MCF 10A (cell line): ENCODE measurements around the gene IL1RAPL2. TPM values are rescaled to one million over a fixed set of nuclear protein-coding genes. Genes with fewer than 3 reads are reported as not detected.

Experiments used
- BruUV-seq: library from RNA; stranded (reverse); fragments of 400-500 nt; replicated peaks from 2 replicates; lab custom pipeline; 2021; lab: Mats Ljungman, UMichigan
- CTCF ChIA-PET: fragments of 300-600 bp; sonication (Branson Sonifier 250); formaldehyde crosslinking; extraction: SDS; loops from one replicate; lab custom pipeline; 2021; ENCODE audit warnings: antibody characterized with exemption, inconsistent platforms; lab: Yijun Ruan, JAX
- POLR2A ChIA-PET: fragments of 300-600, 350-650 bp; sonication (Branson Sonifier 250); formaldehyde crosslinking; extraction: SDS; loops from one replicate; lab custom pipeline; 2020; ENCODE audit warnings: antibody characterized with exemption, inconsistent platforms; lab: Yijun Ruan, JAX
- DNase-seq: peaks from one replicate; pipeline ENCODE4 v3.0.0-alpha.2; 2018; ENCODE audit not compliant: unreplicated experiment
- H3K27ac Mint-ChIP-seq: one replicate; pipeline ENCODE4 v1.8.0; 2022; ENCODE audit warnings: mild to moderate bottlenecking, low read depth, mixed read lengths; ENCODE audit not compliant: unreplicated experiment
- H3K27me3 Mint-ChIP-seq: one replicate; pipeline ENCODE4 v1.8.0; 2022; ENCODE audit warnings: mixed read lengths; ENCODE audit not compliant: insufficient read depth, unreplicated experiment
- H3K36me3 Mint-ChIP-seq: one replicate; pipeline ENCODE4 v1.8.0; 2022; ENCODE audit warnings: mild to moderate bottlenecking, moderate library complexity, mixed read lengths; ENCODE audit not compliant: insufficient read depth, unreplicated experiment
- H3K4me1 Mint-ChIP-seq: one replicate; pipeline ENCODE4 v1.8.0; 2022; ENCODE audit warnings: mixed read lengths; ENCODE audit not compliant: insufficient read depth, unreplicated experiment
- H3K4me3 Mint-ChIP-seq: one replicate; pipeline ENCODE4 v1.8.0; 2022; ENCODE audit warnings: mild to moderate bottlenecking, moderate library complexity, mixed read lengths; ENCODE audit not compliant: unreplicated experiment
- H3K9me3 Mint-ChIP-seq: one replicate; pipeline ENCODE4 v1.8.0; 2022; ENCODE audit warnings: mixed read lengths; ENCODE audit not compliant: unreplicated experiment
- intact Hi-C: fragments of 100-400 bp; cut with micrococcal nuclease; formaldehyde crosslinking; loops from 2 replicates; pipeline ENCODE4 v1.14.1; 2022
- total RNA-seq: library from RNA; stranded (reverse); gene quantifications from 2 replicates; pipeline ENCODE4 v1.2.3, GENCODE V29; 2022
- TF ChIP-seq, protein P1 (sequence below): fragments of 200-600 bp; IDR thresholded peaks from one replicate; pipeline ENCODE4 v1.8.0; 2022; ENCODE audit warnings: antibody characterized with exemption, mild to moderate bottlenecking; ENCODE audit not compliant: unreplicated experiment

The IL1RAPL2 gene
- total RNA-seq, 1 experiment from 2014 or later = 4.4 TPM

DNA sequence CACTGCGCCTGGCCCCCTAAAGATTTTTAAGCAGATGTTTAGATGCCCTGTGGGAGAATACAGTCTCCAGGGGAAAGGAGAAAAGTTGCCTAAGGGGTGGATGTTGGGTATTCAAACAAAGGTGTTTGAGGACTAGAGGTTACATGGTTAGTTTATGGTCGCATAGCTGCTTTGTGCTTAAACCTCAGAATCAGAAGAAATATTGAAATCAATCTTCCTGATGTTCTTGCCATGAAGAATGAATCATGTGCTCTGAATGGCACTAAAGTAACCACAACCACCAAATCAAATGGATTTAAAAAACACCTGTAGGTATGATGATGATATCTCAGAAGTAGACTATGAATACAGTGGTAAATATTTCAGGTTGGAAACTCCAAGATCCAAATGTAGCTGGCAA, 697.2 kb downstream of the IL1RAPL2 start:
- intact Hi-C loops = no loop called here
- Mint-ChIP-seq H3K4me3 (no peak overlapping the region), H3K4me1 (no peaks in the 10 kb centered on the region), H3K9me3 (peaks cover 7% of the 10 kb centered on the region), H3K36me3 (no peaks in the 10 kb centered on the region), H3K27me3 (peaks cover 74% of the 10 kb centered on the region), H3K27ac (no peak overlapping the region)
- TF ChIP-seq, protein P1, sequence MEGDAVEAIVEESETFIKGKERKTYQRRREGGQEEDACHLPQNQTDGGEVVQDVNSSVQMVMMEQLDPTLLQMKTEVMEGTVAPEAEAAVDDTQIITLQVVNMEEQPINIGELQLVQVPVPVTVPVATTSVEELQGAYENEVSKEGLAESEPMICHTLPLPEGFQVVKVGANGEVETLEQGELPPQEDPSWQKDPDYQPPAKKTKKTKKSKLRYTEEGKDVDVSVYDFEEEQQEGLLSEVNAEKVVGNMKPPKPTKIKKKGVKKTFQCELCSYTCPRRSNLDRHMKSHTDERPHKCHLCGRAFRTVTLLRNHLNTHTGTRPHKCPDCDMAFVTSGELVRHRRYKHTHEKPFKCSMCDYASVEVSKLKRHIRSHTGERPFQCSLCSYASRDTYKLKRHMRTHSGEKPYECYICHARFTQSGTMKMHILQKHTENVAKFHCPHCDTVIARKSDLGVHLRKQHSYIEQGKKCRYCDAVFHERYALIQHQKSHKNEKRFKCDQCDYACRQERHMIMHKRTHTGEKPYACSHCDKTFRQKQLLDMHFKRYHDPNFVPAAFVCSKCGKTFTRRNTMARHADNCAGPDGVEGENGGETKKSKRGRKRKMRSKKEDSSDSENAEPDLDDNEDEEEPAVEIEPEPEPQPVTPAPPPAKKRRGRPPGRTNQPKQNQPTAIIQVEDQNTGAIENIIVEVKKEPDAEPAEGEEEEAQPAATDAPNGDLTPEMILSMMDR = no peak
- no peak for DNase-seq
- BruUV-seq = no TSS peak
- CTCF ChIA-PET = interaction anchor here (0.6 to 1.4 kb wide), 3 partner anchors 32 to 165 kb away, joined by 3 to 4 read pairs (median 3); no protein-coding TSS in a partner anchor
- POLR2A ChIA-PET = no interaction called here

DNA sequence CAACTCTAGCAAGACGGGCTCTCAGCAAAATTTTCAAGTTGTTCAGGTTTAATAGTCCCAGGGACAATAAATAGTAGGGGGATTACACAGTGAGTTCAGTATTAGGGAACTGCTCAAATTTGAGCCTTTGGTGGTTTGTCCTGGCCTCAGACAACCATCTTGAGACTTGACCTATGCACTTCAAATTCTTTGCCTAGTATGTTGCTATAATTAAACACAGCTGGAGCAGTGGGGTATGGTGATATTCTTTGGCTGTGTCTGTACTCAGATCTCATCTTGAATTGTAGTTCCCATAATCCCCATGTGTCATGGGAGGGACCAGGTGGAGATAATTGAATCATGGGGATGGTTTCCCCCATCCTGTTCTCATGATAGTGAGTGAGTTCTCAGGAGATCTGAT, 697.8 kb downstream of the IL1RAPL2 start:
- Mint-ChIP-seq H3K4me3 (no peak overlapping the region), H3K9me3 (peaks cover 2% of the 10 kb centered on the region), H3K4me1 (no peaks in the 10 kb centered on the region), H3K27ac (no peak overlapping the region), H3K27me3 (peaks cover 67% of the 10 kb centered on the region), H3K36me3 (no peaks in the 10 kb centered on the region)
- ChIA-PET CTCF (interaction anchor here (0.5 to 1.4 kb wide), 4 partner anchors 31 to 397 kb away, joined by 3 to 4 read pairs (median 3); no protein-coding TSS in a partner anchor), POLR2A (no interaction called here)
- DNase-seq = no peak
- BruUV-seq = no TSS peak
- intact Hi-C loops = no loop called here
- TF ChIP-seq, protein P1 = no peak

DNA sequence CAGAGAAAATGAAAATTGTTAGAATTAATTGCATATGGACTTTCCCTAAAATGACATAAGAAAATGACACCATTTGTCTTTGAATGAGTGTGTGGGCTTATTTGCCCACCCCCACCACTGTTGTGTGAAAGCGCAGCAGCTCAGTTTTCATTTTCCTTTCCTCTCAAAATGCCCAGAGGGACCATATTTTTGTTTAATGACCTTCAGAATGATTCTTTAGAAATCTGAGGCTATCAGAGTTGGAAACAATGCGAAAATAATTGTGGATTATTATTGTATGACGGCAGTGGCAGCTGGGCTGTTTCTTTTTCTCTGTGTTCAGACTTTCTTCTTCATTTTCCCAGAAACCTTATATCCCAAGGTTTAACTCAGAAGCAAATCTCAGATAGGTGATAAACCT, 699.1 kb downstream of the IL1RAPL2 start:
- H3K4me1 Mint-ChIP-seq = no peaks in the 10 kb centered on the region
- no peak overlapping the region for H3K4me3 Mint-ChIP-seq
- H3K36me3 Mint-ChIP-seq = no peaks in the 10 kb centered on the region
- H3K9me3 Mint-ChIP-seq = no peaks in the 10 kb centered on the region
- ChIA-PET CTCF (no interaction called here), POLR2A (no interaction called here)
- TF ChIP-seq, protein P1 = no peak
- DNase-seq = no peak
- peaks cover 60% of the 10 kb centered on the region for H3K27me3 Mint-ChIP-seq
- no peak overlapping the region for H3K27ac Mint-ChIP-seq
- BruUV-seq = no TSS peak
- intact Hi-C loops = no loop called here

DNA sequence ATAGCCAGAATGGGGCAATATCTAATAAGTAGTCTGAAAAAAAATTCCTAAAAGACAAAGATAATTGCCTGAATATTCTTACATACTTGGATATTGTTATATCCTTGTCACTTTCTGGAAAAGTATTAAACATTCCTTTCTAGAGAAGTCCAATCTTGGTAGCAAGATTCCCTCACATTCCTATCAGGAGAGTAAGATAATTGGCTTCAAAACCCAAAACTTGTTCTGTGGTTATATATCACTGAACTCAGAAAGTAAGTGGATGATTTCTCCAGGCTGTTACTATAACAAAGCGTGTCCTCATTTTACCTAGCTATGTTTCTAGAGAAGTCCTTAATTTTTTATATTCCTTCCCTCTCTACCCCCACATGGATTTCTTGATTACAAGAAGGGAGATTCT, 700.5 kb downstream of the IL1RAPL2 start:
- TF ChIP-seq, protein P1 = no peak
- DNase-seq = no peak
- POLR2A ChIA-PET = no interaction called here
- no peak overlapping the region for H3K27ac Mint-ChIP-seq
- intact Hi-C loops = no loop called here
- BruUV-seq = no TSS peak
- H3K27me3 Mint-ChIP-seq = peaks cover 60% of the 10 kb centered on the region
- H3K4me1 Mint-ChIP-seq = no peaks in the 10 kb centered on the region
- CTCF ChIA-PET = interaction anchor here (0.6 kb wide), 1 partner anchor 286 kb away, joined by 3 read pairs; no protein-coding TSS in a partner anchor
- H3K9me3 Mint-ChIP-seq = no peaks in the 10 kb centered on the region
- H3K36me3 Mint-ChIP-seq = no peaks in the 10 kb centered on the region
- H3K4me3 Mint-ChIP-seq = no peak overlapping the region
